ENCODE data around the gene KCNK3. TPM values are rescaled to one million over a fixed set of nuclear protein-coding genes. Genes with fewer than 3 reads are reported as not detected.

Gene KCNK3
- total RNA-seq, 1 experiment from 2014 or later = not detected

GRCh38 chr2:26679867-26680266 lies 12.7 kb upstream of the KCNK3 start:
- H3K4me2 ChIP-seq (ENCODE audit: low read depth, low read length, poor library complexity, severe bottlenecking) = no peak overlapping the region
- H2AFZ ChIP-seq (ENCODE audit: low read length) = no peak overlapping the region
- no peak overlapping the region for H3K9ac ChIP-seq (ENCODE audit: low read length)
- no peaks in the 10 kb centered on the region for H3K9me2 ChIP-seq (replicated peaks; ENCODE audit: insufficient read depth, low read length)
- H3K4me1 ChIP-seq (ENCODE audit: low read length) = no peaks in the 10 kb centered on the region
- no peaks in the 10 kb centered on the region for H3K79me2 ChIP-seq (ENCODE audit: low read length)
- H3K27me3 ChIP-seq (ENCODE audit: low read length) = no peaks in the 10 kb centered on the region
- no peak overlapping the region for H3K4me3 ChIP-seq (ENCODE audit: low read length)
- no peaks in the 10 kb centered on the region for H4K20me1 ChIP-seq (ENCODE audit: insufficient read depth, low read depth, low read length)
- H3K36me3 ChIP-seq (ENCODE audit: insufficient read depth, low read length) = no peaks in the 10 kb centered on the region
- no peaks in the 10 kb centered on the region for H3K9me3 ChIP-seq (ENCODE audit: low read length)
- no peak for DNase-seq
- no peak overlapping the region for H3K27ac ChIP-seq (ENCODE audit: low read length)

GRCh38 chr2:26681656-26682055 lies 10.9 kb upstream of the KCNK3 start:
- H3K27me3 ChIP-seq (ENCODE audit: low read length) = no peaks in the 10 kb centered on the region
- H3K79me2 ChIP-seq (ENCODE audit: low read length) = no peaks in the 10 kb centered on the region
- DNase-seq = no peak
- H3K4me3 ChIP-seq (ENCODE audit: low read length) = no peak overlapping the region
- H3K27ac ChIP-seq (ENCODE audit: low read length) = no peak overlapping the region
- no peak overlapping the region for H3K4me2 ChIP-seq (ENCODE audit: low read depth, low read length, poor library complexity, severe bottlenecking)
- no peak overlapping the region for H3K9ac ChIP-seq (ENCODE audit: low read length)
- H2AFZ ChIP-seq (ENCODE audit: low read length) = no peak overlapping the region
- H3K9me3 ChIP-seq (ENCODE audit: low read length) = no peaks in the 10 kb centered on the region
- H3K4me1 ChIP-seq (ENCODE audit: low read length) = no peaks in the 10 kb centered on the region
- no peaks in the 10 kb centered on the region for H3K36me3 ChIP-seq (ENCODE audit: insufficient read depth, low read length)
- no peaks in the 10 kb centered on the region for H4K20me1 ChIP-seq (ENCODE audit: insufficient read depth, low read depth, low read length)
- H3K9me2 ChIP-seq (replicated peaks; ENCODE audit: insufficient read depth, low read length) = no peaks in the 10 kb centered on the region

GRCh38 chr2:26682155-26682554 lies 10.4 kb upstream of the KCNK3 start:
- H3K79me2 ChIP-seq (ENCODE audit: low read length) = no peaks in the 10 kb centered on the region
- H4K20me1 ChIP-seq (ENCODE audit: insufficient read depth, low read depth, low read length) = no peaks in the 10 kb centered on the region
- H3K9me3 ChIP-seq (ENCODE audit: low read length) = no peaks in the 10 kb centered on the region
- H3K9me2 ChIP-seq (replicated peaks; ENCODE audit: insufficient read depth, low read length) = no peaks in the 10 kb centered on the region
- no peak overlapping the region for H3K4me3 ChIP-seq (ENCODE audit: low read length)
- H3K4me1 ChIP-seq (ENCODE audit: low read length) = no peaks in the 10 kb centered on the region
- no peak for DNase-seq
- H3K36me3 ChIP-seq (ENCODE audit: insufficient read depth, low read length) = no peaks in the 10 kb centered on the region
- H2AFZ ChIP-seq (ENCODE audit: low read length) = no peak overlapping the region
- H3K27me3 ChIP-seq (ENCODE audit: low read length) = no peaks in the 10 kb centered on the region
- H3K27ac ChIP-seq (ENCODE audit: low read length) = no peak overlapping the region
- H3K9ac ChIP-seq (ENCODE audit: low read length) = no peak overlapping the region
- H3K4me2 ChIP-seq (ENCODE audit: low read depth, low read length, poor library complexity, severe bottlenecking) = no peak overlapping the region

GRCh38 chr2:26683583-26683982 lies 8.9 kb upstream of the KCNK3 start:
- Histone ChIP-seq H3K27ac (ENCODE audit: low read length) (no peak overlapping the region), H2AFZ (ENCODE audit: low read length) (no peak overlapping the region), H4K20me1 (ENCODE audit: insufficient read depth, low read depth, low read length) (no peaks in the 10 kb centered on the region), H3K9me2 (replicated peaks; ENCODE audit: insufficient read depth, low read length) (no peaks in the 10 kb centered on the region), H3K9me3 (ENCODE audit: low read length) (no peaks in the 10 kb centered on the region), H3K4me2 (ENCODE audit: low read depth, low read length, poor library complexity, severe bottlenecking) (no peak overlapping the region), H3K79me2 (ENCODE audit: low read length) (no peaks in the 10 kb centered on the region), H3K4me3 (ENCODE audit: low read length) (no peak overlapping the region), H3K36me3 (ENCODE audit: insufficient read depth, low read length) (no peaks in the 10 kb centered on the region), H3K27me3 (ENCODE audit: low read length) (no peaks in the 10 kb centered on the region), H3K9ac (ENCODE audit: low read length) (no peak overlapping the region), H3K4me1 (ENCODE audit: low read length) (no peaks in the 10 kb centered on the region)
- DNase-seq = no peak

- H3K79me2 ChIP-seq (ENCODE audit: low read length) = no peaks in the 10 kb centered on the region
- H4K20me1 ChIP-seq (ENCODE audit: insufficient read depth, low read depth, low read length) = no peaks in the 10 kb centered on the region
- no peaks in the 10 kb centered on the region for H3K9me2 ChIP-seq (replicated peaks; ENCODE audit: insufficient read depth, low read length)
- H3K9me3 ChIP-seq (ENCODE audit: low read length) = no peaks in the 10 kb centered on the region
- H3K4me2 ChIP-seq (ENCODE audit: low read depth, low read length, poor library complexity, severe bottlenecking) = no peak overlapping the region
- no peak for DNase-seq
- no peaks in the 10 kb centered on the region for H3K27me3 ChIP-seq (ENCODE audit: low read length)
- H3K4me3 ChIP-seq (ENCODE audit: low read length) = no peak overlapping the region
- no peak overlapping the region for H3K27ac ChIP-seq (ENCODE audit: low read length)
- no peak overlapping the region for H3K9ac ChIP-seq (ENCODE audit: low read length)
- H3K4me1 ChIP-seq (ENCODE audit: low read length) = no peaks in the 10 kb centered on the region
- H3K36me3 ChIP-seq (ENCODE audit: insufficient read depth, low read length) = no peaks in the 10 kb centered on the region
- no peak overlapping the region for H2AFZ ChIP-seq (ENCODE audit: low read length)
Observed at GRCh38 chr2:26685341-26685740, 7.2 kb upstream of the KCNK3 start.

GRCh38 chr2:26685989-26686839 lies 6.3 kb upstream of the KCNK3 start:
- H3K36me3 ChIP-seq (ENCODE audit: insufficient read depth, low read length) = no peaks in the 10 kb centered on the region
- no peaks in the 10 kb centered on the region for H3K27me3 ChIP-seq (ENCODE audit: low read length)
- no peaks in the 10 kb centered on the region for H4K20me1 ChIP-seq (ENCODE audit: insufficient read depth, low read depth, low read length)
- H3K4me1 ChIP-seq (ENCODE audit: low read length) = no peaks in the 10 kb centered on the region
- no peak overlapping the region for H3K9ac ChIP-seq (ENCODE audit: low read length)
- DNase-seq = no peak
- no peaks in the 10 kb centered on the region for H3K9me3 ChIP-seq (ENCODE audit: low read length)
- no peak overlapping the region for H3K4me3 ChIP-seq (ENCODE audit: low read length)
- no peak overlapping the region for H3K27ac ChIP-seq (ENCODE audit: low read length)
- no peak overlapping the region for H2AFZ ChIP-seq (ENCODE audit: low read length)
- no peaks in the 10 kb centered on the region for H3K79me2 ChIP-seq (ENCODE audit: low read length)
- H3K4me2 ChIP-seq (ENCODE audit: low read depth, low read length, poor library complexity, severe bottlenecking) = no peak overlapping the region
- no peaks in the 10 kb centered on the region for H3K9me2 ChIP-seq (replicated peaks; ENCODE audit: insufficient read depth, low read length)

DNA sequence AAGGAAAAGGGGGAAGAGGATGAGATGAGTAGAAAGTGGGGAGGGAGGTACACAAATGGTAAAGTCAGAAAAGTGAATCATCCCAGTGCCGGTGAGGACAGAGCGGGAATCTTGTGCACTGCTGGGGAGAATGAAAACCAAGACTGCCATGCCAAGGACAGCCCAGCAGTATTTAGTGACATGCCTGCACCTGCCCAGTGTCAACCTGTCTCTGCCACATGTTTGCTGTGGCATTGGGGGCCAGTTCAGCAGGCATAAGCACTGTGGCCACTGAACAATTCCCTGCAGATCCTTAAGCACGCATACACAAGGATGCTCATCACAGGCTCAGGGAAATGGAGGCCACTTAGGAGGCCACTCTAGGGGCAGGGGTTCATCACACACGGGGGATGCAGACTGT lies 5.2 kb upstream of the KCNK3 start:
- H3K9me2 ChIP-seq (replicated peaks; ENCODE audit: insufficient read depth, low read length) = no peaks in the 10 kb centered on the region
- no peak overlapping the region for H3K4me3 ChIP-seq (ENCODE audit: low read length)
- no peak overlapping the region for H3K27ac ChIP-seq (ENCODE audit: low read length)
- no peaks in the 10 kb centered on the region for H3K27me3 ChIP-seq (ENCODE audit: low read length)
- no peaks in the 10 kb centered on the region for H3K4me1 ChIP-seq (ENCODE audit: low read length)
- H4K20me1 ChIP-seq (ENCODE audit: insufficient read depth, low read depth, low read length) = no peaks in the 10 kb centered on the region
- DNase-seq = no peak
- no peak overlapping the region for H2AFZ ChIP-seq (ENCODE audit: low read length)
- no peaks in the 10 kb centered on the region for H3K36me3 ChIP-seq (ENCODE audit: insufficient read depth, low read length)
- no peaks in the 10 kb centered on the region for H3K79me2 ChIP-seq (ENCODE audit: low read length)
- no peak overlapping the region for H3K4me2 ChIP-seq (ENCODE audit: low read depth, low read length, poor library complexity, severe bottlenecking)
- H3K9me3 ChIP-seq (ENCODE audit: low read length) = no peaks in the 10 kb centered on the region
- no peak overlapping the region for H3K9ac ChIP-seq (ENCODE audit: low read length)

DNA sequence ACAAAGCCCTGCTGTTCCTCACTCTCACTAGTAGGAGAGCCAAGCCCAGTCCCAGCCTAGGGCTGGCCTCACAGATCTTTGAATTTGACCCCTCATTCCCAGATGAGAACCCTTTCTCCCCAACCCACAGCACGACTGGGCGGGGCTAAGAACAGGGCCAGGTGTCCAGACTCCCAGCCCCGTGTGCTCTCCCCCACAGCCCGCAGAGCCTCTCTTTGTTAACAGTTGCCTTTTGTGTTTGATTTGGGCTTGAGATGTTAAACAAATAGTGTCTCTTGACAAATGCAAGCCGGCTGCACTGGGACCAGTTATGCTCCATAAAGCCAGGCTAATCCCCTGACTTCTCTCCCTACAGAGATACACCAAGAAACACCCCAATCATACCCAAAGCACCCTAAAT lies 4.7 kb upstream of the KCNK3 start:
- Histone ChIP-seq H4K20me1 (ENCODE audit: insufficient read depth, low read depth, low read length) (no peaks in the 10 kb centered on the region), H3K27me3 (ENCODE audit: low read length) (no peaks in the 10 kb centered on the region), H3K4me3 (ENCODE audit: low read length) (no peak overlapping the region), H3K9ac (ENCODE audit: low read length) (no peak overlapping the region), H3K79me2 (ENCODE audit: low read length) (no peaks in the 10 kb centered on the region), H3K4me2 (ENCODE audit: low read depth, low read length, poor library complexity, severe bottlenecking) (no peak overlapping the region), H3K9me3 (ENCODE audit: low read length) (no peaks in the 10 kb centered on the region), H3K4me1 (ENCODE audit: low read length) (no peaks in the 10 kb centered on the region), H3K27ac (ENCODE audit: low read length) (no peak overlapping the region), H2AFZ (ENCODE audit: low read length) (no peak overlapping the region), H3K9me2 (replicated peaks; ENCODE audit: insufficient read depth, low read length) (no peaks in the 10 kb centered on the region), H3K36me3 (ENCODE audit: insufficient read depth, low read length) (no peaks in the 10 kb centered on the region)
- DNase-seq = no peak
